IPS DF 6.9 (cell line): ENCODE measurements around the gene YTHDC1.
"Not testable (repeated sequence)": the region's sequence is repeated elsewhere in the genome, so short reads cannot be mapped to it uniquely, and the experiment has no call there.

Experiments used
- DNase-seq: peaks from one replicate; pipeline ENCODE4 v3.0.0-alpha.2; 2013; ENCODE audit warnings: low read depth, low spot score
- H3K27ac ChIP-seq: one replicate; pipeline ENCODE4 v1.5.1; 2013; ENCODE audit warnings: low read length, control low read depth
- H3K27me3 ChIP-seq: 2 replicates; pipeline ENCODE4 v1.6.1; 2013; ENCODE audit warnings: mild to moderate bottlenecking, low read length; ENCODE audit not compliant: control insufficient read depth, insufficient read depth
- H3K36me3 ChIP-seq: 2 replicates; pipeline ENCODE4 v1.6.1; 2013; ENCODE audit warnings: low read length; ENCODE audit not compliant: control insufficient read depth, insufficient read depth
- H3K4me1 ChIP-seq: 2 replicates; pipeline ENCODE4 v1.6.1; 2013; ENCODE audit warnings: low read length; ENCODE audit not compliant: control insufficient read depth, insufficient read depth
- H3K4me3 ChIP-seq: 2 replicates; pipeline ENCODE4 v1.5.1; 2013; ENCODE audit warnings: mild to moderate bottlenecking, low read length
- H3K9me3 ChIP-seq: 2 replicates; pipeline ENCODE4 v1.6.1; 2013; ENCODE audit warnings: low read length, inconsistent platforms; ENCODE audit not compliant: control insufficient read depth, insufficient read depth
- WGBS: extraction: QIAGEN DNeasy Blood & Tissue Kit; methylation state at CpG from one replicate; pipeline ENCODE4 v1.1.7; 2013; ENCODE audit warnings: mixed read lengths, missing lambda C conversion rate; ENCODE audit not compliant: insufficient read length, insufficient coverage; 5-methylcytosine and 5-hydroxymethylcytosine counted together

YTHDC1 gene

DNA sequence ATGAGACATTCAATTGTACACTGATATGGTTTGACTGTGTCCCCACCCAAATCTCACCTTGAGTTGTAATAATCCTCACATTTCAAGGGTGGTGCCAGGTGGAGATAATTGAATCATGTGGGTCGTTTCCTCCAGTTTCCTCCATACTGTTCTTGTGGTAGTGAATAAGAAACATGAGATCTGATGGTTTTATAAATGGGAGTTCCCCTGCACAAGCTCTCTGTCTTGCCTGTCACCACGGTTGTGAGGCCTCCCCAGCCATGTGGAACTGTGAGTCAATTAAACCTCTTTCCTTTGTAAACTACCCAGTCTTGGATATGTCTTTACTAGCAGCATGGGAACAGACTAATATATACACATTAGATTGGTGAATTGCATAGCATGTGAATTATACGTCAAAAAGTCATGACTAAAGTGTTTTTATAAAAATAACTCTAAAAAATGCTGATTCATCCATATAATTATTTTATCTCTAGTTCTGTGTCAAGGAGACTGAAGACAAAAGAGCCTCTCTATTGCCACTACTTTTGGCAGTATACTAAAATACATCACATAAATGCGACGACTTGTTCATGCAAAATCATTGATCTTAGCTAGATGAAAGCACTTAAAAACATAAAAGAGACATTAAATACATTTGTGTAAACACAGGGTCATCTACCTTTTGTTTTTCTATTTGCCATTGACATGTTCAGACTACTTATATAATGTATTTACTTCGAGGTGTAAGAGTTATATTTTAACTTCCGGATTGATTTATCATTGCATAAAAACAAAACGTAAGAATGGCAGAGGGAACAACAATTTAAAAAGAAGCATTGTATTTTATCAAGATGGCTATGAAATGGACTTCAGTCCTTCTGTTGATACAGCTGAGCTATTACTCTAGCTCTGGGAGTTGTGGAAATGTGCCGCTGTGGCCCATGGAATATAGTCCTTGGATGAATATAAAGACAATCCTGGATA is 50.1 kb downstream of the YTHDC1 start:
- DNase-seq, result no peak
- Histone ChIP-seq H3K36me3 (no peaks in the 10 kb centered on the region), H3K27me3 (0 out of 2 replicates have a peak, but pooled peaks cover 2% of the 10 kb centered on the region), H3K4me3 (no peak overlapping the region), H3K27ac (no peak overlapping the region), H3K4me1 (no peaks in the 10 kb centered on the region), H3K9me3 (no peaks in the 10 kb centered on the region)
- WGBS, result no CpG with 5 or more reads among the region's 9 CpGs

DNA sequence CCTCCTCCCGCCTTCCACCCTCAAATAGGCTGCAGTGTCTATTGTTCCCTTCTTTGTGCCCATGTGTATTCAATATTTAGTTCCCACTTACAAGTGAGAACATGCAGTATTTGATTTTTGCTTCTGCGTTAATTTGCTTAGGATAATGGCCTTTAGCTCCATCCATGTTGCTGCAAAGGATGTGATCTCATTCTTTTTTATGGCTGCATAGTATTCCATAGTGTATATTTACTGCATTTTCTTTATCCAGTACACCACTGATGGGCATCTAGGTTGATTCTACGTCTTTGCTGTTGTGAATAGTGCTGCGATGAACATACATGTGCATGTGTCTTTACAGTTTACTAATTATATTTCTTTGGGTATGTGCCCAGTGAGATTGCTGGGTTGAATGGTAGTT is 52.8 kb downstream of the YTHDC1 start:
- H3K9me3 ChIP-seq, result no peaks in the 10 kb centered on the region
- WGBS, result no CpG with 5 or more reads among the region's 4 CpGs
- H3K27me3 ChIP-seq, result 0 out of 2 replicates have a peak, but pooled peaks cover 2% of the 10 kb centered on the region
- H3K4me3 ChIP-seq, result no peak overlapping the region
- no peaks in the 10 kb centered on the region for H3K36me3 ChIP-seq
- H3K27ac ChIP-seq, result no peak overlapping the region
- no peaks in the 10 kb centered on the region for H3K4me1 ChIP-seq
- no peak for DNase-seq

DNA sequence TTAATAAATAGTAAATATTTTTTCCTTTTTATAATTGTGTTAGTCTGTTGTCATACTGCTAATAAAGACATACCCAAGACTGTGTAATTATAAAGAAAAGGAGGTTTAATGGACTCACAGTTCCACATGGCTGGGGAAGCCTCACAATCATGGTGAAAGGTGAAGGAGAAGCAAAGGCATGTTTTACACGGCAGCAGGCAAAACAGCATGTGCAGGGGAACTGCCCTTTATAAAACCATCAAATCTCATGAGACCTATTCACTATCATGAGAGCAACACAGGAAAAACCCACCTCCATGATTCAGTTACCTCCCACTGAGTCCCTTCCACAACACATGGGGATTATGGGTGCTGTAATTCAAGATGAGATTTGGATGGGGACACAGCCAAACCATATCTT is 58.6 kb downstream of the YTHDC1 start:
- H3K9me3 ChIP-seq, result no peaks in the 10 kb centered on the region
- no peak overlapping the region for H3K4me3 ChIP-seq
- DNase-seq, result no peak
- H3K27ac ChIP-seq, result no peak overlapping the region
- WGBS, result no CpG with 5 or more reads among the region's 1 CpG
- no peaks in the 10 kb centered on the region for H3K4me1 ChIP-seq
- H3K36me3 ChIP-seq, result no peaks in the 10 kb centered on the region
- 0 out of 2 replicates have a peak, but pooled peaks cover 2% of the 10 kb centered on the region for H3K27me3 ChIP-seq

DNA sequence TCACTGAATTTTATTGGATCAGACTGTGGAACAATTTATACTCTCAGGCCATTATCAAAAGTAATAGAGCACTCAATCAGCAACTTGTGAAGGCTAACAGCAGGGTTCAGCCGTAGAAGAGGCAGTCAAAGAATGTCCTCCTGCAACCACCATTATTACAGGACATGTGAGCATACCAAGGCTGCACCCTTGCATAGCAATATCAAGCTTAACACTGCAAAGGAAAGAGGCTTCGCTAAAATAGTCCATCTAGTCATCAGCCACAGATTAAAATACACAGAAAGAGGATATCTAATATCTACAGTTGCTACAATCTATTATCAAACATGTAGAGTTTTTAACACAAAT is 61.5 kb downstream of the YTHDC1 start:
- H3K4me3 ChIP-seq, result no peak overlapping the region
- no peak for DNase-seq
- no peaks in the 10 kb centered on the region for H3K36me3 ChIP-seq
- no CpG with 5 or more reads among the region's 2 CpGs for WGBS
- H3K27me3 ChIP-seq, result no peaks in the 10 kb centered on the region
- no peaks in the 10 kb centered on the region for H3K4me1 ChIP-seq
- no peak overlapping the region for H3K27ac ChIP-seq
- H3K9me3 ChIP-seq, result no peaks in the 10 kb centered on the region

DNA sequence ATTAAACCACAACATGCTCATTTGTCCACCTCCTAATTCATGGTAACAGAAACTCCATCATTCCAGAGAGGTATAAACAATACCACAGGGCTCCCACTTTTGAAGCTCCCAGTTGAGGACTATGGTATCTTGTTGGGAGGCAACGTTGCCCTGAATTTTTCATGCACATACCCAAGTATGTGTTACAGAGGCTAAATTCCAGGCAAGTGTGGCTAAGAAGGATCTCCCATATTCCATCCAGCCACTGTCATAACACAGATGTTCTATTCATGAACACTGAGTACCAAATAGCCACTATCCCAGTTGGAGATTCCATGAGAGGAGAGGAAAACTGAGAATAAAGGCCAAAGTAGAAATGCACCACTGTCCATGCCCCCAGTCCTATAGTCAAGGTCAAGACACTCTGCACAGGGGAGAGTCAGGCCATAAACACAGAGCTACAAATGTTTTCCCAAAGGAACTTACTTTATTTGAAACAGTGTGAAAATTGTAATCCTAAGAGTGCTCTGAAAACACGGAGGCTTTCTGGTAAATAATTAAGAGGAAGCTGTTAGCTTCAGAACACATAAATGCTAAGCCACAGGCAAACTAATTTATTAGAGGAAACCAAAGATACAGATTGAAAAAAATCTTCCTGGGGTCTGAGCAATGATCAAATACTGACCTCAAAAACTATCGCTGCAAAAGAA is 62.0 kb downstream of the YTHDC1 start:
- Histone ChIP-seq H3K27ac (no peak overlapping the region), H3K9me3 (no peaks in the 10 kb centered on the region), H3K4me3 (no peak overlapping the region), H3K4me1 (no peaks in the 10 kb centered on the region), H3K36me3 (no peaks in the 10 kb centered on the region), H3K27me3 (no peaks in the 10 kb centered on the region)
- no peak for DNase-seq
- no CpG with 5 or more reads among the region's 3 CpGs for WGBS

DNA sequence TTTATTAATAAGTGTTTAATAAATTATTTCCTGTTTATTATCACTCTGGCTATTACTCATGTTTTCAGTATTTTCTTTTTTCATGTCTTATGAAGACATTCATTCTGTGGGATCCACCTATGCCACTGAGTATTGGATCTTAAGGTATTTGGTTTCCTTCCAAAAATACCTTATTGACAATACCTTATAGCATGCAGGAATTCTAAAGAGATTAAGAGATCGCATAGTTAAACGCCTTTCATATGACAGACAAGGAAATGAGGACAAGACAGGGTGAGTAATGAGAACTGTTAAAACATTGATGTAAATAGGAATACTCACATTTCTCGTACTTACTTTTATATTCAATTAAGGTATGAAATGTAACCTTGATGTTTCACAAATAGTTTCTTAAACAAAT is 66.2 kb downstream of the YTHDC1 start:
- Histone ChIP-seq H3K4me1 (no peaks in the 10 kb centered on the region), H3K36me3 (no peaks in the 10 kb centered on the region), H3K9me3 (no peaks in the 10 kb centered on the region), H3K4me3 (no peak overlapping the region), H3K27ac (no peak overlapping the region), H3K27me3 (no peaks in the 10 kb centered on the region)
- no CpG with 5 or more reads among the region's 3 CpGs for WGBS
- no peak for DNase-seq

DNA sequence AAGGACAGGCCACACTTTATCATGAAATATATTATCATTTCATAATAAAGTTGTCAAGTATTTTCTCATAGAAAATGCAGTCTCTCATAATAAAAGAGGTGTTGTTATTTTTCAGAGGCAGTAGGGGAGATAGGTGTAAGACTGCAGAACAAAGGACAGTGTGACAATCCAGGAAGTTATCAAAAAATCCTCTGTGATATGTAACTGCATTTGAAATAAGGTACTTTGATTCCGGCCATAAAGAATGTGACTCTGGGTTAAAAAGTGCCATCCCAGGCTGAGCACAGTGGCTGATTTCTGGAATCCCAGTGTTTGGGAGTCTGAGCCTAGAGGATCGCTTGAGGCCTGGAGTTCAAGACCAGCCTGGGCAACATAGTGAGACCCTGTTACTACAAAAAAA is 66.8 kb downstream of the YTHDC1 start:
- no peak overlapping the region for H3K27ac ChIP-seq
- WGBS, result no CpG with 5 or more reads among the region's 2 CpGs
- H3K4me1 ChIP-seq, result no peaks in the 10 kb centered on the region

DNA sequence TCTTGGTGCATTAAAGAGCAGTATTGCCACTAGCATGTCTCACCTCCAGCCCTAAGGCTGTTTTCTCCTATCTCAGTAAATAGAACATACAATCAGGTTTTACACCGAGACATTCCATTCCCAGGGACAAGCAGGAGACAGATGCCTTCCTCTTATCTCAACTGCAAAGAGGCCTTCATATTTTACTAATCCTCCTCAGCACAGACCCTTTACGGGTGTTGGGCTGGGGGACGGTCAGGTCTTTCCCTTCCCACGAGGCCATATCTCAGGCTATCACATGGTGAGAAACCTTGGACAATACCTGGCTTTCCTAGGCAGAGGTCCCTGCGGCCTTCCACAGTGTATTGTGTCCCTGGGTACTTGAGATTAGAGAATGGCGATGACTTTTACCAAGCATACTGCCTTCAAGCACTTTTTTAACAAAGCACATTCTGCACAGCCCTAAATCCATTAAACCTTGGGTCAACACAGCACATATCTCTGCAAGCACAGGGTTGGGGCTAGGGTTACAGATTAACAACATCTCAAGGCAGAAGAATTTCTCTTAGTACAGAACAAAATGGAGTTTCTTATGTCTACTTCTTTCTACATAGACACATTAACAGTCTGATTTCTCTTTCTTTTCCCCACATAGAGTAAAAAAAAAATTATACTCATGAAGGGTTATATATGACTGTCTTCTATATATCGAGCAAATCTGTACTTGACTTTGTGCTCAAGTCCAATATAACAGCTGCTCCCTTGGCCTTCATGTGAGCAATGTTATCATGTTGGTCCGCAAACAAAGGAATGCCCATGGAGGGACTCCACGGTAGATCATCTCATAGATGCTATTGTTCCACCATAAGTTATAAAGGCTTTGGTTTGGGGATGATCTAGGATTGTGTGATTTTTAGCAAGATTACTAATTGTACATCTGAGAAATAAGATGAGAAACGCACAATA is 67.8 kb downstream of the YTHDC1 start:
- H3K4me1 ChIP-seq, H3K4me3 ChIP-seq, H3K36me3 ChIP-seq, H3K27me3 ChIP-seq, H3K9me3 ChIP-seq, H3K27ac ChIP-seq, DNase-seq: not testable (repeated sequence)
- no CpG with 5 or more reads among the region's 10 CpGs for WGBS

More for the DNA sequence above, 66.8 kb downstream of the YTHDC1 start:
- DNase-seq, result no peak
- Histone ChIP-seq H3K9me3 (no peaks in the 10 kb centered on the region), H3K36me3 (no peaks in the 10 kb centered on the region), H3K27me3 (no peaks in the 10 kb centered on the region), H3K4me3 (no peak overlapping the region)

DNA sequence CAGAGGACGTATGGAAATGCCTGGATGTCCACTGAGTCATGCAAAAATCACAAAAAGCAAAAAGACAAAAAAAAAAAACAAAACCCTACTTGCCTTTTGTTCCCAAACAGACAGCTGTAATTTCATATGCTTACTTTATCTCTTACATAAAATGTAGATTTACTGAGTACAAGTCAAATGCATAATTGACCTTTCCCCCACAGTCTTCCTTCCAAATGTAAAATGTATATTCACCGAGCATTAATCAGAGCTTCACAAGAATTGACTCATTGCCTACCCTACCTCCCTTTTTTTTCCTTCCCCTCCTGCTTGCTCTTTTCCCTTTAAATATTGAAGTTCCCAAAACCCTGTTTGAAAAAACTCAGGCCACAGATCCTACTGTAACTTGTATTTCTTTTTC is 71.9 kb downstream of the YTHDC1 start:
- Histone ChIP-seq H3K36me3 (no peaks in the 10 kb centered on the region), H3K27ac (no peak overlapping the region), H3K27me3 (no peaks in the 10 kb centered on the region), H3K9me3 (no peaks in the 10 kb centered on the region), H3K4me1 (peaks cover 3% of the 10 kb centered on the region; the same call in 1 of the 2 replicates), H3K4me3 (no peak overlapping the region)
- no peak for DNase-seq
- no CpG with 5 or more reads among the region's 2 CpGs for WGBS

DNA sequence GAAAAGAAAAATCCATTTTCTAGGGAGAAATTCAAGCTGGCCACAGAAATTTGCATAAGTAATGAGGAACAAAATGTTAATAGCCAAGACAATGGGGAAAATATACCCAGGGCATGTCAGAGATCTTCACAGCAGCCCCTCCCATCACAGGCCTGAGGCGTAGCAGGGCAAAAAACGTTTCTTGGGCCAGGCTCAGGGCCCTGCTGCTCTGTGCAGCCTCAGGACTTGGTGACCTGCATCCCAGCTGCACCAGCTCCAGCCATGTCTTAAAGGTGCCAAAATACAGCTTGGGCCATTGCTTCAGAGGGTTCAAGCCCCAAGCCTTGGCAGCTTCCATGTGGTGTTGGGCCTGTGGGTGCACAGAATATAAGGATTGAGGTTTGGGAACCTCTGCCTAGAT is 72.3 kb downstream of the YTHDC1 start:
- Histone ChIP-seq H3K27me3 (no peaks in the 10 kb centered on the region), H3K27ac (no peak overlapping the region), H3K4me3 (no peak overlapping the region), H3K9me3 (no peaks in the 10 kb centered on the region), H3K36me3 (no peaks in the 10 kb centered on the region), H3K4me1 (peaks cover 3% of the 10 kb centered on the region; the same call in 1 of the 2 replicates)
- WGBS, result no CpG with 5 or more reads among the region's 2 CpGs
- DNase-seq, result no peak
